ENCODE results near the gene RBMS3.
"Not testable (repeated sequence)": the region's sequence is repeated elsewhere in the genome, so short reads cannot be mapped to it uniquely, and the experiment has no call there.

The RBMS3 gene

GRCh38 chr3:29385046-29385830, 104.4 kb downstream of the RBMS3 start:
- DNase-seq (ENCODE audit: low read depth, low spot score), result no peak

- no peak for DNase-seq (ENCODE audit: low read depth, low spot score)
Measured at GRCh38 chr3:29389362-29389761, 108.5 kb downstream of the RBMS3 start.

- DNase-seq (ENCODE audit: low read depth, low spot score), result no peak
Measured at GRCh38 chr3:29392625-29393388, 111.9 kb downstream of the RBMS3 start.

GRCh38 chr3:29393946-29394345, 113.1 kb downstream of the RBMS3 start:
- DNase-seq (ENCODE audit: low read depth, low spot score), result not testable (repeated sequence)

GRCh38 chr3:29397406-29397805, 116.5 kb downstream of the RBMS3 start:
- DNase-seq (ENCODE audit: low read depth, low spot score), result no peak

GRCh38 chr3:29398787-29399186, 117.9 kb downstream of the RBMS3 start:
- DNase-seq (ENCODE audit: low read depth, low spot score), result no peak

- DNase-seq (ENCODE audit: low read depth, low spot score), result no peak
Measured at GRCh38 chr3:29406291-29406832, 125.5 kb downstream of the RBMS3 start.

- DNase-seq (ENCODE audit: low read depth, low spot score), result no peak
Measured at GRCh38 chr3:29408676-29409075, 127.8 kb downstream of the RBMS3 start.

- no peak for DNase-seq (ENCODE audit: low read depth, low spot score)
Measured at GRCh38 chr3:29409409-29409808, 128.5 kb downstream of the RBMS3 start.

- DNase-seq (ENCODE audit: low read depth, low spot score), result no peak
Measured at GRCh38 chr3:29410220-29410619, 129.3 kb downstream of the RBMS3 start.

GRCh38 chr3:29410660-29411405, 130.0 kb downstream of the RBMS3 start:
- no peak for DNase-seq (ENCODE audit: low read depth, low spot score)

GRCh38 chr3:29412110-29412509, 131.2 kb downstream of the RBMS3 start:
- no peak for DNase-seq (ENCODE audit: low read depth, low spot score)

GRCh38 chr3:29414468-29415224, 133.8 kb downstream of the RBMS3 start:
- no peak for DNase-seq (ENCODE audit: low read depth, low spot score)

- DNase-seq (ENCODE audit: low read depth, low spot score), result no peak
Measured at GRCh38 chr3:29415482-29416223, 134.8 kb downstream of the RBMS3 start.

GRCh38 chr3:29416514-29416913, 135.6 kb downstream of the RBMS3 start:
- no peak for DNase-seq (ENCODE audit: low read depth, low spot score)

GRCh38 chr3:29420106-29420505, 139.2 kb downstream of the RBMS3 start:
- no peak for DNase-seq (ENCODE audit: low read depth, low spot score)

GRCh38 chr3:29426302-29427226, 145.7 kb downstream of the RBMS3 start:
- no peak for DNase-seq (ENCODE audit: low read depth, low spot score)

GRCh38 chr3:29427266-29428103, 146.6 kb downstream of the RBMS3 start:
- no peak for DNase-seq (ENCODE audit: low read depth, low spot score)
